Neural progenitor cell (in vitro differentiated cells): ENCODE data around the gene LDLRAD2. TPM values are rescaled to one million over a fixed set of nuclear protein-coding genes. Genes with fewer than 3 reads are reported as not detected.
A peak's percentile ranks its signal among the peaks of the same experiment; 100 is the strongest.

ENCODE experiments used
- DNase-seq: peaks from one replicate; pipeline ENCODE4 v3.0.0-alpha.2; 2016; ENCODE audit warnings: low spot score
- H2AFZ ChIP-seq: fragments of 200-600 bp; sonication (generic); replicated peaks from 2 replicates; pipeline ENCODE4 v1.6.1; 2016; ENCODE audit warnings: antibody characterized with exemption
- H3F3A ChIP-seq: fragments of 200-600 bp; sonication (generic); 2 replicates; pipeline ENCODE4 v1.6.1; 2016; ENCODE audit warnings: antibody characterized with exemption, low read depth
- H3K27ac ChIP-seq: fragments of 200-600 bp; sonication (generic); 2 replicates; pipeline ENCODE4 v1.5.1; 2016; ENCODE audit warnings: mild to moderate bottlenecking
- H3K27me3 ChIP-seq: fragments of 200-600 bp; sonication (generic); 2 replicates; pipeline ENCODE4 v1.6.1; 2016; ENCODE audit warnings: mild to moderate bottlenecking, moderate library complexity
- H3K36me3 ChIP-seq: fragments of 200-600 bp; sonication (generic); 2 replicates; pipeline ENCODE4 v1.5.1; 2016
- H3K4me1 ChIP-seq: fragments of 200-600 bp; sonication (generic); 2 replicates; pipeline ENCODE4 v1.6.1; 2016; ENCODE audit warnings: mixed run types
- H3K4me2 ChIP-seq: fragments of 200-600 bp; sonication (generic); 2 replicates; pipeline ENCODE4 v1.6.1; 2016
- H3K4me3 ChIP-seq: fragments of 200-600 bp; sonication (generic); 2 replicates; pipeline ENCODE4 v1.5.1; 2016
- H3K79me2 ChIP-seq: fragments of 200-600 bp; sonication (generic); 2 replicates; pipeline ENCODE4 v1.6.1; 2016; ENCODE audit warnings: low read depth
- H3K9ac ChIP-seq: fragments of 200-600 bp; sonication (generic); 2 replicates; pipeline ENCODE4 v1.6.1; 2016
- H3K9me3 ChIP-seq: fragments of 200-600 bp; sonication (generic); 2 replicates; pipeline ENCODE4 v1.5.1; 2016; ENCODE audit warnings: low read depth
- H4K20me1 ChIP-seq: fragments of 200-600 bp; sonication (generic); 2 replicates; pipeline ENCODE4 v1.6.1; 2016; ENCODE audit warnings: low read depth
- H3K27ac Mint-ChIP-seq: 3 replicates; pipeline ENCODE4 v1.8.0; 2021; ENCODE audit warnings: mixed read lengths
- H3K27me3 Mint-ChIP-seq: 2 replicates; pipeline ENCODE4 v1.8.0; 2022; ENCODE audit warnings: low read depth, mild to moderate bottlenecking, inconsistent platforms, moderate library complexity, mixed read lengths; ENCODE audit not compliant: insufficient read depth
- H3K36me3 Mint-ChIP-seq: 3 replicates; pipeline ENCODE4 v1.8.0; 2021; ENCODE audit warnings: mixed read lengths
- H3K4me1 Mint-ChIP-seq: 3 replicates; pipeline ENCODE4 v1.8.0; 2021; ENCODE audit warnings: mixed read lengths
- H3K4me3 Mint-ChIP-seq: 3 replicates; pipeline ENCODE4 v1.8.0; 2021; ENCODE audit warnings: mild to moderate bottlenecking, moderate library complexity, mixed read lengths
- H3K9me3 Mint-ChIP-seq: 3 replicates; pipeline ENCODE4 v1.8.0; 2020; ENCODE audit warnings: mixed read lengths
- EZH2 ChIP-seq: fragments of 200-600 bp; sonication (generic); IDR thresholded peaks from 2 replicates; pipeline ENCODE4 v1.6.1; 2017; ENCODE audit warnings: antibody characterized with exemption, mild to moderate bottlenecking, moderate library complexity
- EZH2phosphoT487 ChIP-seq: fragments of 200-600 bp; sonication (generic); IDR thresholded peaks from 2 replicates; pipeline ENCODE4 v1.6.1; 2017; ENCODE audit warnings: antibody characterized with exemption
- total RNA-seq: library from RNA; depleted of rRNA; stranded (reverse); fragments of >200 nt; gene quantifications from 2 replicates; pipeline ENCODE4 v1.2.3, GENCODE V29; 2015; ENCODE audit warnings: low replicate concordance
- TF ChIP-seq, protein P1 (sequence below): fragments of 200-600 bp; sonication (generic); IDR thresholded peaks from 2 replicates; pipeline ENCODE4 v1.5.1; 2017; ENCODE audit warnings: antibody characterized with exemption, mild to moderate bottlenecking

Gene LDLRAD2
- total RNA-seq, 1 donor from 2014 or later, result 0.67 TPM

DNA sequence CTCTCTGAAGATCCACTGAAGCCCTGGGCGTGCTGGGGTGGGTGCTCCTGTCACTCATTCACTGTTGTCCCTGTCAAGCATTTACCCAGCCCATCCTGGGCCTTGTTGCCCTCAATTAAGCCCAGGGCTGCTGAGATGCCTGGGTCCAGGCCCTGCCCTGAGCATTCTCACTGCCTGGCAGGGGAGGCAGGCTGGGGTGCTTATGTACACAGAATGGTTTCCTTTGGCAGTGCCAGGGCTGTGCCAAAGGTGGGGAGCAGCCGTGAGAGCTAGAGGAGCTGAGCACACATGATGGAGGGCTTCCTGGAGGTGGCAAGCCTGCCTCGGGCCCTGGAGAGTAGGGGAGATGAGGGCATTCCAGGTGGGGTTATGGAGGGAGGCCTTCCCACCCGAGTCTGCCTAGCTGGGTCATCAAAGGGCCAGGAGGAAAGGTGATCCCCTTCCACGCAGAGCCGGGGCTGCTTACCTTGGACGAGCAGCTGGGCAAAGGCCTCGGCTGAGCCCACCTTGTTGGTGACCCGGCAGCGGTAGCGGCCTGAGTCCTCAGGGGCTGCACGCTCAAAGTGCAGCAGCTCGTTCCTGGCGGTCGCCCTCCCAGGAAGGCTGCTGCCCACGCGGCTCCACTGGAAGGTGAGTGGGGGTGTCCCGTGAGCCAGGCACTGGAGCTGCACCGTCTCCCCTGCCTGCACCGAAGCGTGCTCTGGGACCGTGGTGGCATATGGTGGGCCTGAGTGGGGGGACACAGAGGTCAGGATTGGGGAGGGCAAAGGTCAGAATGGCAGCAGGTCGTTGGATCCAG, 26.5 kb downstream of the LDLRAD2 start:
- H3K27me3 ChIP-seq, result no peaks in the 10 kb centered on the region
- H3K9ac ChIP-seq, result no peak overlapping the region
- H3K27ac ChIP-seq, result no peak overlapping the region
- no peak overlapping the region for H3K4me2 ChIP-seq
- H2AFZ ChIP-seq, result no peak overlapping the region
- H3K4me3 ChIP-seq, result no peak overlapping the region
- Mint-ChIP-seq H3K9me3 (peaks cover 10% of the 10 kb centered on the region), H3K4me3 (no peak overlapping the region), H3K36me3 (peaks cover 21% of the 10 kb centered on the region), H3K27ac (no peak overlapping the region), H3K4me1 (no peaks in the 10 kb centered on the region), H3K27me3 (peaks cover 1% of the 10 kb centered on the region)
- no peaks in the 10 kb centered on the region for H4K20me1 ChIP-seq
- H3K9me3 ChIP-seq, result no peaks in the 10 kb centered on the region
- H3F3A ChIP-seq, result no peaks in the 10 kb centered on the region
- TF ChIP-seq EZH2 (no peak), EZH2phosphoT487 (no peak)
- TF ChIP-seq, protein P1, sequence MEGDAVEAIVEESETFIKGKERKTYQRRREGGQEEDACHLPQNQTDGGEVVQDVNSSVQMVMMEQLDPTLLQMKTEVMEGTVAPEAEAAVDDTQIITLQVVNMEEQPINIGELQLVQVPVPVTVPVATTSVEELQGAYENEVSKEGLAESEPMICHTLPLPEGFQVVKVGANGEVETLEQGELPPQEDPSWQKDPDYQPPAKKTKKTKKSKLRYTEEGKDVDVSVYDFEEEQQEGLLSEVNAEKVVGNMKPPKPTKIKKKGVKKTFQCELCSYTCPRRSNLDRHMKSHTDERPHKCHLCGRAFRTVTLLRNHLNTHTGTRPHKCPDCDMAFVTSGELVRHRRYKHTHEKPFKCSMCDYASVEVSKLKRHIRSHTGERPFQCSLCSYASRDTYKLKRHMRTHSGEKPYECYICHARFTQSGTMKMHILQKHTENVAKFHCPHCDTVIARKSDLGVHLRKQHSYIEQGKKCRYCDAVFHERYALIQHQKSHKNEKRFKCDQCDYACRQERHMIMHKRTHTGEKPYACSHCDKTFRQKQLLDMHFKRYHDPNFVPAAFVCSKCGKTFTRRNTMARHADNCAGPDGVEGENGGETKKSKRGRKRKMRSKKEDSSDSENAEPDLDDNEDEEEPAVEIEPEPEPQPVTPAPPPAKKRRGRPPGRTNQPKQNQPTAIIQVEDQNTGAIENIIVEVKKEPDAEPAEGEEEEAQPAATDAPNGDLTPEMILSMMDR, result no peak
- H3K79me2 ChIP-seq, result no peaks in the 10 kb centered on the region
- peaks cover 6% of the 10 kb centered on the region for H3K36me3 ChIP-seq
- no peaks in the 10 kb centered on the region for H3K4me1 ChIP-seq
- DNase-seq, result no peak

DNA sequence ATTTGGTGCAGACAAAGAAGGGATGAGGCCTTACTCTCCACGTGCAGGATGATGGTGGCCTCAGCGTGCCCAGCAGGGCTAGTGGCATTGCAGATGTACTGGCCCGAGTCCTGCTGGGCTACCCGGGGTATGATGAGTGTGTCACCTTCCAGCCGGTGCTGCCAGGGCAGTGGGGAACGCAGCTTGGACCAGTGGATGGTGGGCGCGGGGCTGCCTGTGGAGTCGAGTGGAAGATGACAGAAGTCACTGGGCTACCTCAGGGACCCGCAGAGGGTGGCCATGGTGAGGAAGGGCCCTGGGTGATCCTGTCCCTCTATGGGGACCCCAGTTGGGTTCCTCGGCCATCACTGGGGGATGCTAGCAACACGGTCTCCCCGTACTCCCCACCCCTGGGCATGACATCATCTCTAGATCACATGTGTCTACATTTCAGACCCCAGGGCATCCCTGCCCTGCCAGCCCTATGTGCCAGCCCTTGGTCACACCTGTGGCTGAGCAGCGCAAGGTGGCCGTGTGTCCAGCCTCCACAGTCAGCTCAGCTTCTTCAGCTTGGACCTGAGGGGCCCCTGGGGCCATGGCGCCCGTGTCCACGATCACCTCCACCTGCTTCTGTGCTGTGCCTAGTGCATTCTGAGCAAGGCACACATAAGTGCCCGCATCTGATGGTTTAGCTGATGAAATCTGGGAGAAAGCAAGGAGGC, 27.4 kb downstream of the LDLRAD2 start:
- Histone ChIP-seq H3K9ac (no peak overlapping the region), H4K20me1 (no peaks in the 10 kb centered on the region), H3K36me3 (no peaks in the 10 kb centered on the region), H2AFZ (no peak overlapping the region), H3K27me3 (no peaks in the 10 kb centered on the region), H3K4me1 (no peaks in the 10 kb centered on the region), H3K27ac (no peak overlapping the region), H3K9me3 (no peaks in the 10 kb centered on the region), H3K4me2 (no peak overlapping the region), H3K79me2 (no peaks in the 10 kb centered on the region), H3F3A (no peaks in the 10 kb centered on the region), H3K4me3 (no peak overlapping the region)
- Mint-ChIP-seq H3K27ac (no peak overlapping the region), H3K27me3 (no peaks in the 10 kb centered on the region), H3K36me3 (peaks cover 12% of the 10 kb centered on the region), H3K9me3 (peaks cover 5% of the 10 kb centered on the region), H3K4me1 (no peaks in the 10 kb centered on the region), H3K4me3 (no peak overlapping the region)
- no peak for DNase-seq
- TF ChIP-seq EZH2phosphoT487 (no peak), EZH2 (no peak)
- TF ChIP-seq, protein P1, result no peak

DNA sequence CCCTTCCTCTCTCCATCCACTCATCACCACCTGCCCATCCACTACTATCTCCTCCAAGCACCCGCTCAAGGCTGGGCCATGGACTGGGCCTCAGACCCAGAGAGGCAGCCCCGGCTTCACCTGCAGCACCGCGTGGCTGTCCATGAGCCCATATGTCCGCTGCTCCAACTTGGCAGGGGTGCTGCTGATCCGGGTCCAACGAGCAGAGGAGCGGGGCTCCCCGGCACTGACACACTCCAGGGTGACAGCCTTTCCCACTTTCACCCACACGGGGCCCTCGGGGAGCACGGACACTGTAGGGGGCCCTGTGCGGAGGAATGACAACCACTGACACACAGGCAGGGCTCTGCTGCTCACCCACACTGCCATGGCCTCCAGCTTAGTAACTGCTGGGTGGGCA, 28.9 kb downstream of the LDLRAD2 start:
- TF ChIP-seq EZH2 (no peak), EZH2phosphoT487 (no peak)
- TF ChIP-seq, protein P1, result no peak
- Mint-ChIP-seq H3K9me3 (no peaks in the 10 kb centered on the region), H3K27me3 (no peaks in the 10 kb centered on the region), H3K27ac (no peak overlapping the region), H3K4me1 (no peaks in the 10 kb centered on the region), H3K36me3 (peaks cover 2% of the 10 kb centered on the region), H3K4me3 (peak overlapping the region; percentile 43)
- no peak overlapping the region for H3K4me3 ChIP-seq
- H3K79me2 ChIP-seq, result no peaks in the 10 kb centered on the region
- no peak overlapping the region for H3K9ac ChIP-seq
- DNase-seq, result no peak
- H3K4me2 ChIP-seq, result no peak overlapping the region
- no peak overlapping the region for H2AFZ ChIP-seq
- no peaks in the 10 kb centered on the region for H3K4me1 ChIP-seq
- no peaks in the 10 kb centered on the region for H3K36me3 ChIP-seq
- H3K9me3 ChIP-seq, result no peaks in the 10 kb centered on the region
- H4K20me1 ChIP-seq, result no peaks in the 10 kb centered on the region
- no peaks in the 10 kb centered on the region for H3K27me3 ChIP-seq
- H3F3A ChIP-seq, result no peaks in the 10 kb centered on the region
- no peak overlapping the region for H3K27ac ChIP-seq
